WTC11 (cell line): ENCODE measurements around the gene CEMIP. TPM values are rescaled to one million over a fixed set of nuclear protein-coding genes. Genes with fewer than 3 reads are reported as not detected.

Source experiments
- ATAC-seq: fragments of 200-7000 bp; cut with Tn5 transposase; 2 replicates; pipeline ENCODE4 v1.10.0; 2021; ENCODE audit warnings: mild to moderate bottlenecking, moderate library complexity
- CTCF ChIA-PET: fragments of 300-600 bp; sonication (Branson Sonifier 250); formaldehyde crosslinking; loops from one replicate; lab custom pipeline; 2021; ENCODE audit warnings: antibody characterized with exemption; lab: Charles Lee
- POLR2A ChIA-PET: fragments of 350-600 bp; sonication (Branson Sonifier 250); formaldehyde crosslinking; loops from one replicate; lab custom pipeline; 2021; ENCODE audit warnings: antibody characterized with exemption; lab: Charles Lee
- DNase-seq: peaks from one replicate; pipeline ENCODE4 v3.0.0; 2021; ENCODE audit warnings: low spot score
- H3K27ac Mint-ChIP-seq: 2 replicates; pipeline ENCODE4 v1.8.0; 2021; ENCODE audit warnings: mixed read lengths
- H3K27me3 Mint-ChIP-seq: 2 replicates; pipeline ENCODE4 v1.8.0; 2021; ENCODE audit warnings: low read depth, mild to moderate bottlenecking, moderate library complexity, mixed read lengths
- H3K36me3 Mint-ChIP-seq: 2 replicates; pipeline ENCODE4 v1.8.0; 2021; ENCODE audit warnings: mixed read lengths
- H3K4me1 Mint-ChIP-seq: 2 replicates; pipeline ENCODE4 v1.8.0; 2022; ENCODE audit warnings: mixed read lengths
- H3K4me3 Mint-ChIP-seq: 2 replicates; pipeline ENCODE4 v1.8.0; 2021; ENCODE audit warnings: mild to moderate bottlenecking, moderate library complexity, mixed read lengths
- H3K9me3 Mint-ChIP-seq: 2 replicates; pipeline ENCODE4 v1.8.0; 2021; ENCODE audit warnings: mixed read lengths
- AFF4 ChIP-seq: sonication (generic); formaldehyde crosslinking; IDR thresholded peaks from 2 replicates; pipeline ENCODE4 v1.8.1; 2023; ENCODE audit warnings: mild to moderate bottlenecking, missing genetic modification reagents, borderline replicate concordance
- CTCF ChIP-seq: fragments of 200-600 bp; IDR thresholded peaks from 2 replicates; pipeline ENCODE4 v1.8.0; 2022; ENCODE audit warnings: antibody characterized with exemption
- ERG ChIP-seq: fragments of 250-450 bp; sonication (Bioruptor Pico); IDR thresholded peaks from 2 replicates; pipeline ENCODE4 v1.8.0; 2021; ENCODE audit warnings: mild to moderate bottlenecking
- ESRRA ChIP-seq: sonication (generic); formaldehyde crosslinking; IDR thresholded peaks from 2 replicates; pipeline ENCODE4 v1.8.1; 2022; ENCODE audit warnings: mild to moderate bottlenecking, missing genetic modification reagents, borderline replicate concordance
- GRHL2 ChIP-seq: fragments of 250-450 bp; sonication (Bioruptor Pico); IDR thresholded peaks from 2 replicates; pipeline ENCODE4 v1.8.0; 2022; ENCODE audit warnings: mild to moderate bottlenecking, moderate library complexity; ENCODE audit not compliant: insufficient replicate concordance, severe bottlenecking
- HMGXB4 ChIP-seq: sonication (generic); formaldehyde crosslinking; IDR thresholded peaks from 2 replicates; pipeline ENCODE4 v1.8.1; 2023; ENCODE audit warnings: mild to moderate bottlenecking, moderate library complexity, missing genetic modification reagents
- IRF1 ChIP-seq: sonication (generic); formaldehyde crosslinking; IDR thresholded peaks from 2 replicates; pipeline ENCODE4 v1.8.0; 2023; ENCODE audit warnings: missing genetic modification reagents
- MYBL2 ChIP-seq: sonication (generic); formaldehyde crosslinking; IDR thresholded peaks from 2 replicates; pipeline ENCODE4 v1.8.1; 2023; ENCODE audit warnings: mild to moderate bottlenecking, moderate library complexity, missing genetic modification reagents
- NFE2L1 ChIP-seq: sonication (generic); formaldehyde crosslinking; IDR thresholded peaks from 2 replicates; pipeline ENCODE4 v1.8.1; 2023; ENCODE audit warnings: missing genetic modification reagents
- SMAD3 ChIP-seq: sonication (generic); formaldehyde crosslinking; IDR thresholded peaks from 2 replicates; pipeline ENCODE4 v1.8.0; 2022; ENCODE audit warnings: missing genetic modification reagents, mild to moderate bottlenecking, borderline replicate concordance
- TEAD4 ChIP-seq: sonication (generic); formaldehyde crosslinking; IDR thresholded peaks from 2 replicates; pipeline ENCODE4 v1.8.0; 2022; ENCODE audit warnings: mild to moderate bottlenecking, missing genetic modification reagents
- ZBTB43 ChIP-seq: sonication (generic); formaldehyde crosslinking; IDR thresholded peaks from 2 replicates; pipeline ENCODE4 v1.8.1; 2023; ENCODE audit warnings: mild to moderate bottlenecking, missing genetic modification reagents
- ZNF423 ChIP-seq: fragments of 250-450 bp; sonication (Bioruptor Pico); IDR thresholded peaks from 2 replicates; pipeline ENCODE4 v2.1.2; 2022; ENCODE audit warnings: mild to moderate bottlenecking, moderate library complexity
- ZNF532 ChIP-seq: fragments of 250-450 bp; sonication (Bioruptor Pico); IDR thresholded peaks from 2 replicates; pipeline ENCODE4 v1.9.0; 2021; ENCODE audit warnings: mild to moderate bottlenecking, borderline replicate concordance
- total RNA-seq: library from RNA; stranded (reverse); gene quantifications from 3 replicates; pipeline ENCODE4 v1.2.3, GENCODE V29; 2021

CEMIP gene
- total RNA-seq, 1 experiment from 2014 or later = 0.87 TPM

- DNase-seq (no peak), ATAC-seq (no peak)
- Mint-ChIP-seq H3K27ac (no peak overlapping the region), H3K4me3 (no peak overlapping the region), H3K9me3 (no peaks in the 10 kb centered on the region), H3K36me3 (peaks cover 14% of the 10 kb centered on the region; the same call in 1 of the 2 replicates), H3K4me1 (peaks cover 7% of the 10 kb centered on the region), H3K27me3 (no peaks in the 10 kb centered on the region)
- TF ChIP-seq IRF1 (CRISPR knock-in tag) = no peak
- TF ChIP-seq AFF4 (CRISPR knock-in tag) = no peak
- no peak for TF ChIP-seq TEAD4 (CRISPR knock-in tag)
- no peak for TF ChIP-seq ESRRA (CRISPR knock-in tag)
- ChIA-PET POLR2A (no interaction called here), CTCF (interaction anchor here (1.2 to 2.7 kb wide), 3 partner anchors 31 to 160 kb away, joined by 3 to 12 read pairs (median 5); partner anchors contain the start of gene CEMIP)
These were observed 160.0 kb downstream of the CEMIP start for GRCh38 chr15:80939216-80939615.

- ATAC-seq = no peak
- H3K9me3 Mint-ChIP-seq = no peaks in the 10 kb centered on the region
- TF ChIP-seq NFE2L1 (CRISPR knock-in tag) = no peak
- TF ChIP-seq ERG (CRISPR knock-in tag) = no peak
- H3K4me1 Mint-ChIP-seq = no peaks in the 10 kb centered on the region
- no peak for DNase-seq
- CTCF ChIA-PET = interaction anchor here (0.8 to 2.7 kb wide), 4 partner anchors 15 to 326 kb away, joined by 3 to 12 read pairs (median 4); no protein-coding TSS in a partner anchor
- H3K27ac Mint-ChIP-seq = no peak overlapping the region
- H3K4me3 Mint-ChIP-seq = no peak overlapping the region
- POLR2A ChIA-PET = no interaction called here
- peaks cover 14% of the 10 kb centered on the region; the same call in 1 of the 2 replicates for H3K36me3 Mint-ChIP-seq
- no peaks in the 10 kb centered on the region for H3K27me3 Mint-ChIP-seq
These were observed 161.2 kb downstream of the CEMIP start for GRCh38 chr15:80940331-80940730.

GRCh38 chr15:80940851-80941250 lies 161.7 kb downstream of the CEMIP start:
- H3K4me1 Mint-ChIP-seq = no peaks in the 10 kb centered on the region
- H3K9me3 Mint-ChIP-seq = no peaks in the 10 kb centered on the region
- no peaks in the 10 kb centered on the region for H3K27me3 Mint-ChIP-seq
- POLR2A ChIA-PET = no interaction called here
- peaks cover 14% of the 10 kb centered on the region; the same call in 1 of the 2 replicates for H3K36me3 Mint-ChIP-seq
- CTCF ChIA-PET = interaction anchor here (1.2 to 2.7 kb wide), 5 partner anchors 14 to 164 kb away, joined by 3 to 12 read pairs (median 4); no protein-coding TSS in a partner anchor
- H3K4me3 Mint-ChIP-seq = no peak overlapping the region
- DNase-seq = no peak
- H3K27ac Mint-ChIP-seq = no peak overlapping the region
- no peak for ATAC-seq
- TF ChIP-seq ZBTB43 (CRISPR knock-in tag) = no peak
- no peak for TF ChIP-seq HMGXB4 (CRISPR knock-in tag)
- no peak for TF ChIP-seq ZNF423 (CRISPR knock-in tag)
- TF ChIP-seq TEAD4 (CRISPR knock-in tag) = no peak
- no peak for TF ChIP-seq MYBL2 (CRISPR knock-in tag)
- no peak for TF ChIP-seq IRF1 (CRISPR knock-in tag)
- no peak for TF ChIP-seq ZNF532 (CRISPR knock-in tag)
- TF ChIP-seq GRHL2 (CRISPR knock-in tag) = no peak
- TF ChIP-seq SMAD3 = no peak
- TF ChIP-seq CTCF = no peak
